B cell (primary cell): ENCODE measurements around the gene GPR35.

Source experiments
- EZH2 ChIP-seq: IDR thresholded peaks from 2 replicates; pipeline ENCODE4 v1.6.1; 2012; ENCODE audit warnings: borderline replicate concordance, low read depth, mild to moderate bottlenecking, moderate library complexity, low read length; ENCODE audit not compliant: insufficient read depth, poor library complexity, severe bottlenecking
- TF ChIP-seq, protein P1 (sequence below): fragments of 200-600 bp; IDR thresholded peaks from one replicate; pipeline ENCODE4 v1.8.0; 2022; ENCODE audit warnings: antibody characterized with exemption, mild to moderate bottlenecking

DNA sequence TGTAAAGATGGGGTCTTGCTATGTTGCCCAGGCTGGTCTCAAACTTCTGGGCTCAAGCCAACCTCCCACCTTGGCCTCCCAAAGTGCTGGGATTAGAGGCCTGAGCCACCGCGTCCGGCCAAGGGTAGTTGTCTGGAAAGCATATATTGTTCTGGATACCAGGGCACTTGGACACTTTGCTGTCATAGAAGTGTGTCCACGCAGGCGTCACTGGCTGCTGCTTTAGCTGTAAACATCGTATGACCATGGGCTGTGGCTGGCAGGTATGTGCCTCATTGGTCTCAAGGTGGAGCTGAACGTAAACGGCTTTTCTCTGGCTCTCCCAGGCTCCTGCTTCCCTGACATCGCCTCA, 3.2 kb upstream of the GPR35 start:
- TF ChIP-seq, protein P1, sequence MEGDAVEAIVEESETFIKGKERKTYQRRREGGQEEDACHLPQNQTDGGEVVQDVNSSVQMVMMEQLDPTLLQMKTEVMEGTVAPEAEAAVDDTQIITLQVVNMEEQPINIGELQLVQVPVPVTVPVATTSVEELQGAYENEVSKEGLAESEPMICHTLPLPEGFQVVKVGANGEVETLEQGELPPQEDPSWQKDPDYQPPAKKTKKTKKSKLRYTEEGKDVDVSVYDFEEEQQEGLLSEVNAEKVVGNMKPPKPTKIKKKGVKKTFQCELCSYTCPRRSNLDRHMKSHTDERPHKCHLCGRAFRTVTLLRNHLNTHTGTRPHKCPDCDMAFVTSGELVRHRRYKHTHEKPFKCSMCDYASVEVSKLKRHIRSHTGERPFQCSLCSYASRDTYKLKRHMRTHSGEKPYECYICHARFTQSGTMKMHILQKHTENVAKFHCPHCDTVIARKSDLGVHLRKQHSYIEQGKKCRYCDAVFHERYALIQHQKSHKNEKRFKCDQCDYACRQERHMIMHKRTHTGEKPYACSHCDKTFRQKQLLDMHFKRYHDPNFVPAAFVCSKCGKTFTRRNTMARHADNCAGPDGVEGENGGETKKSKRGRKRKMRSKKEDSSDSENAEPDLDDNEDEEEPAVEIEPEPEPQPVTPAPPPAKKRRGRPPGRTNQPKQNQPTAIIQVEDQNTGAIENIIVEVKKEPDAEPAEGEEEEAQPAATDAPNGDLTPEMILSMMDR: no peak
- TF ChIP-seq EZH2: no peak
